ENCODE measurements around the gene SERPINF2.

DNA sequence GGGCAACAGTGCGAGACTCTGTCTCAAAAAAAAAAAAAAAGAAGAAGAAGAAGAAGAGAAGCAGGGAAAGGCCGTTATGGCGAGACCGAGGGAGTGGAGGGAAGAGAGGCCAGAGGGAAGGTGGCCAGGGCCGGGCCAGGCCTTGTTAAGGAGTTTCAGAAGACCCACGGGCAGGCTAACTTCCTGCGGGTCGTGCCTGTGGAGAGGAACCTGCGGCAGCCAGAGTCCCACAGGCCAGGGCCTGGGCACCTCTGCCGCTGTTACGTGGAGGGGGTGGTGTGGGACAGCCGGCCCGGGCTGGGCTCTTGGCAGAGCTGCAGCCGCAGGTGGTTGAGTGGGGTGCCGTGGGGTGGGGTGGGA, 12.7 kb upstream of the SERPINF2 start:
- TF ChIP-seq, protein P1, sequence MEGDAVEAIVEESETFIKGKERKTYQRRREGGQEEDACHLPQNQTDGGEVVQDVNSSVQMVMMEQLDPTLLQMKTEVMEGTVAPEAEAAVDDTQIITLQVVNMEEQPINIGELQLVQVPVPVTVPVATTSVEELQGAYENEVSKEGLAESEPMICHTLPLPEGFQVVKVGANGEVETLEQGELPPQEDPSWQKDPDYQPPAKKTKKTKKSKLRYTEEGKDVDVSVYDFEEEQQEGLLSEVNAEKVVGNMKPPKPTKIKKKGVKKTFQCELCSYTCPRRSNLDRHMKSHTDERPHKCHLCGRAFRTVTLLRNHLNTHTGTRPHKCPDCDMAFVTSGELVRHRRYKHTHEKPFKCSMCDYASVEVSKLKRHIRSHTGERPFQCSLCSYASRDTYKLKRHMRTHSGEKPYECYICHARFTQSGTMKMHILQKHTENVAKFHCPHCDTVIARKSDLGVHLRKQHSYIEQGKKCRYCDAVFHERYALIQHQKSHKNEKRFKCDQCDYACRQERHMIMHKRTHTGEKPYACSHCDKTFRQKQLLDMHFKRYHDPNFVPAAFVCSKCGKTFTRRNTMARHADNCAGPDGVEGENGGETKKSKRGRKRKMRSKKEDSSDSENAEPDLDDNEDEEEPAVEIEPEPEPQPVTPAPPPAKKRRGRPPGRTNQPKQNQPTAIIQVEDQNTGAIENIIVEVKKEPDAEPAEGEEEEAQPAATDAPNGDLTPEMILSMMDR (IDR thresholded peaks at IDR 0.05), result no peak
- no peak for TF ChIP-seq TAF1 (IDR thresholded peaks at IDR 0.05; ENCODE audit: borderline replicate concordance, low read depth, low read length)
- no peak for TF ChIP-seq MXI1 (IDR thresholded peaks at IDR 0.05; ENCODE audit: low read depth, low read length)
- no peak for TF ChIP-seq FOXJ3 (CRISPR knock-in tag; IDR thresholded peaks at IDR 0.05)
- no peak for TF ChIP-seq RFX5 (IDR thresholded peaks at IDR 0.05; ENCODE audit: low read length)
- no peak for TF ChIP-seq EZH2phosphoT487 (IDR thresholded peaks at IDR 0.05; ENCODE audit: borderline replicate concordance, low read depth)
- no peak for TF ChIP-seq SIN3A (IDR thresholded peaks at IDR 0.05; ENCODE audit: borderline replicate concordance, low read depth, low read length)
- no peak for TF ChIP-seq POLR2AphosphoS5 (IDR thresholded peaks at IDR 0.05; ENCODE audit: low read depth, low read length)
- TF ChIP-seq, protein P2, sequence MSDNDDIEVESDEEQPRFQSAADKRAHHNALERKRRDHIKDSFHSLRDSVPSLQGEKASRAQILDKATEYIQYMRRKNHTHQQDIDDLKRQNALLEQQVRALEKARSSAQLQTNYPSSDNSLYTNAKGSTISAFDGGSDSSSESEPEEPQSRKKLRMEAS (IDR thresholded peaks at IDR 0.05; ENCODE audit: low read depth), result no peak
- TF ChIP-seq, protein P3, sequence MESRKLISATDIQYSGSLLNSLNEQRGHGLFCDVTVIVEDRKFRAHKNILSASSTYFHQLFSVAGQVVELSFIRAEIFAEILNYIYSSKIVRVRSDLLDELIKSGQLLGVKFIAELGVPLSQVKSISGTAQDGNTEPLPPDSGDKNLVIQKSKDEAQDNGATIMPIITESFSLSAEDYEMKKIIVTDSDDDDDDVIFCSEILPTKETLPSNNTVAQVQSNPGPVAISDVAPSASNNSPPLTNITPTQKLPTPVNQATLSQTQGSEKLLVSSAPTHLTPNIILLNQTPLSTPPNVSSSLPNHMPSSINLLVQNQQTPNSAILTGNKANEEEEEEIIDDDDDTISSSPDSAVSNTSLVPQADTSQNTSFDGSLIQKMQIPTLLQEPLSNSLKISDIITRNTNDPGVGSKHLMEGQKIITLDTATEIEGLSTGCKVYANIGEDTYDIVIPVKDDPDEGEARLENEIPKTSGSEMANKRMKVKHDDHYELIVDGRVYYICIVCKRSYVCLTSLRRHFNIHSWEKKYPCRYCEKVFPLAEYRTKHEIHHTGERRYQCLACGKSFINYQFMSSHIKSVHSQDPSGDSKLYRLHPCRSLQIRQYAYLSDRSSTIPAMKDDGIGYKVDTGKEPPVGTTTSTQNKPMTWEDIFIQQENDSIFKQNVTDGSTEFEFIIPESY (IDR thresholded peaks at IDR 0.05; ENCODE audit: borderline replicate concordance, low read depth), result no peak
- TF ChIP-seq, protein P4, sequence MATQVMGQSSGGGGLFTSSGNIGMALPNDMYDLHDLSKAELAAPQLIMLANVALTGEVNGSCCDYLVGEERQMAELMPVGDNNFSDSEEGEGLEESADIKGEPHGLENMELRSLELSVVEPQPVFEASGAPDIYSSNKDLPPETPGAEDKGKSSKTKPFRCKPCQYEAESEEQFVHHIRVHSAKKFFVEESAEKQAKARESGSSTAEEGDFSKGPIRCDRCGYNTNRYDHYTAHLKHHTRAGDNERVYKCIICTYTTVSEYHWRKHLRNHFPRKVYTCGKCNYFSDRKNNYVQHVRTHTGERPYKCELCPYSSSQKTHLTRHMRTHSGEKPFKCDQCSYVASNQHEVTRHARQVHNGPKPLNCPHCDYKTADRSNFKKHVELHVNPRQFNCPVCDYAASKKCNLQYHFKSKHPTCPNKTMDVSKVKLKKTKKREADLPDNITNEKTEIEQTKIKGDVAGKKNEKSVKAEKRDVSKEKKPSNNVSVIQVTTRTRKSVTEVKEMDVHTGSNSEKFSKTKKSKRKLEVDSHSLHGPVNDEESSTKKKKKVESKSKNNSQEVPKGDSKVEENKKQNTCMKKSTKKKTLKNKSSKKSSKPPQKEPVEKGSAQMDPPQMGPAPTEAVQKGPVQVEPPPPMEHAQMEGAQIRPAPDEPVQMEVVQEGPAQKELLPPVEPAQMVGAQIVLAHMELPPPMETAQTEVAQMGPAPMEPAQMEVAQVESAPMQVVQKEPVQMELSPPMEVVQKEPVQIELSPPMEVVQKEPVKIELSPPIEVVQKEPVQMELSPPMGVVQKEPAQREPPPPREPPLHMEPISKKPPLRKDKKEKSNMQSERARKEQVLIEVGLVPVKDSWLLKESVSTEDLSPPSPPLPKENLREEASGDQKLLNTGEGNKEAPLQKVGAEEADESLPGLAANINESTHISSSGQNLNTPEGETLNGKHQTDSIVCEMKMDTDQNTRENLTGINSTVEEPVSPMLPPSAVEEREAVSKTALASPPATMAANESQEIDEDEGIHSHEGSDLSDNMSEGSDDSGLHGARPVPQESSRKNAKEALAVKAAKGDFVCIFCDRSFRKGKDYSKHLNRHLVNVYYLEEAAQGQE (IDR thresholded peaks at IDR 0.05; ENCODE audit: low read depth, low read length), result no peak
- TF ChIP-seq, protein P5, sequence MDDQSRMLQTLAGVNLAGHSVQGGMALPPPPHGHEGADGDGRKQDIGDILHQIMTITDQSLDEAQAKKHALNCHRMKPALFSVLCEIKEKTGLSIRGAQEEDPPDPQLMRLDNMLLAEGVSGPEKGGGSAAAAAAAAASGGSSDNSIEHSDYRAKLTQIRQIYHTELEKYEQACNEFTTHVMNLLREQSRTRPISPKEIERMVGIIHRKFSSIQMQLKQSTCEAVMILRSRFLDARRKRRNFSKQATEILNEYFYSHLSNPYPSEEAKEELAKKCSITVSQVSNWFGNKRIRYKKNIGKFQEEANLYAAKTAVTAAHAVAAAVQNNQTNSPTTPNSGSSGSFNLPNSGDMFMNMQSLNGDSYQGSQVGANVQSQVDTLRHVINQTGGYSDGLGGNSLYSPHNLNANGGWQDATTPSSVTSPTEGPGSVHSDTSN (IDR thresholded peaks at IDR 0.05), result no peak
- TF ChIP-seq ELF1 (IDR thresholded peaks at IDR 0.05), result no peak
